Trophoblast cell (in vitro differentiated cells and primary cell): ENCODE data around the gene SELENOS.

Source experiments
- DNase-seq, 2 donors: peaks; one replicate each; pipeline ENCODE4 v3.0.0-alpha.2; 2016
- H2AFZ ChIP-seq: 2 replicates; pipeline ENCODE4 v1.6.1; 2013; ENCODE audit warnings: low read length, moderate library complexity, mild to moderate bottlenecking; ENCODE audit not compliant: insufficient read depth, poor library complexity
- H2AK5ac ChIP-seq: 2 replicates; pipeline ENCODE4 v1.6.1; 2013; ENCODE audit warnings: mild to moderate bottlenecking, low read length
- H2BK120ac ChIP-seq: 2 replicates; pipeline ENCODE4 v1.6.1; 2013; ENCODE audit warnings: low read length, mild to moderate bottlenecking, moderate library complexity; ENCODE audit not compliant: insufficient read depth, poor library complexity
- H2BK12ac ChIP-seq: 2 replicates; pipeline ENCODE4 v1.6.1; 2013; ENCODE audit warnings: mild to moderate bottlenecking, low read length, moderate library complexity
- H2BK5ac ChIP-seq: 2 replicates; pipeline ENCODE4 v1.6.1; 2013; ENCODE audit warnings: low read length, low read depth, moderate library complexity, mild to moderate bottlenecking; ENCODE audit not compliant: poor library complexity
- H3K14ac ChIP-seq: 2 replicates; pipeline ENCODE4 v1.6.1; 2013; ENCODE audit warnings: mild to moderate bottlenecking, low read length
- H3K18ac ChIP-seq: 2 replicates; pipeline ENCODE4 v1.6.1; 2013; ENCODE audit warnings: mild to moderate bottlenecking, low read length
- H3K23ac ChIP-seq: 2 replicates; pipeline ENCODE4 v1.6.1; 2013; ENCODE audit warnings: low read length
- H3K27ac ChIP-seq: 2 replicates; pipeline ENCODE4 v1.5.1; 2013; ENCODE audit warnings: low read depth, mild to moderate bottlenecking, inconsistent platforms, low read length, moderate library complexity
- H3K27me3 ChIP-seq: 2 replicates; pipeline ENCODE4 v1.6.1; 2013; ENCODE audit warnings: inconsistent platforms, mild to moderate bottlenecking, low read length, moderate library complexity; ENCODE audit not compliant: insufficient read depth
- H3K36me3 ChIP-seq, 2 experiments: 1 replicate in 1 of 2; 2 replicates in 1 of 2; pipeline ENCODE4 v1.6.1; 2013; ENCODE audit warnings: low read length in 2 of 2, mild to moderate bottlenecking in 2 of 2, moderate library complexity in 1 of 2; ENCODE audit not compliant: insufficient read depth in 2 of 2, control insufficient read depth in 1 of 2
- H3K4ac ChIP-seq: 2 replicates; pipeline ENCODE4 v1.6.1; 2013; ENCODE audit warnings: low read depth, mild to moderate bottlenecking, low read length, moderate library complexity
- H3K4me1 ChIP-seq, 2 experiments: 1 replicate in 1 of 2; 2 replicates in 1 of 2; pipeline ENCODE4 v1.6.1; 2013; ENCODE audit warnings: low read length in 2 of 2, mild to moderate bottlenecking in 2 of 2, moderate library complexity in 1 of 2; ENCODE audit not compliant: insufficient read depth in 2 of 2, control insufficient read depth in 1 of 2
- H3K4me2 ChIP-seq: 2 replicates; pipeline ENCODE4 v1.6.1; 2013; ENCODE audit warnings: inconsistent platforms, mild to moderate bottlenecking, low read length, moderate library complexity
- H3K4me3 ChIP-seq: 2 replicates; pipeline ENCODE4 v1.5.1; 2013; ENCODE audit warnings: mild to moderate bottlenecking, low read depth, low read length, inconsistent platforms
- H3K79me1 ChIP-seq: one replicate; pipeline ENCODE4 v1.6.1; 2013; ENCODE audit warnings: low read length
- H3K79me2 ChIP-seq: 2 replicates; pipeline ENCODE4 v1.6.1; 2013; ENCODE audit warnings: low read length, mild to moderate bottlenecking; ENCODE audit not compliant: control insufficient read depth, insufficient read depth, poor library complexity
- H3K9ac ChIP-seq: 2 replicates; pipeline ENCODE4 v1.6.1; 2013; ENCODE audit warnings: mild to moderate bottlenecking, low read length
- H3K9me3 ChIP-seq: 2 replicates; pipeline ENCODE4 v1.6.1; 2013; ENCODE audit warnings: low read depth, mild to moderate bottlenecking, control low read depth, inconsistent platforms, low read length; ENCODE audit not compliant: insufficient read depth
- H4K12ac ChIP-seq: 2 replicates; pipeline ENCODE4 v1.6.1; 2013; ENCODE audit warnings: low read depth, mild to moderate bottlenecking, low read length, moderate library complexity
- H4K8ac ChIP-seq: 2 replicates; pipeline ENCODE4 v1.6.1; 2013; ENCODE audit warnings: low read depth, mild to moderate bottlenecking, low read length, moderate library complexity
- H4K91ac ChIP-seq: one replicate; pipeline ENCODE4 v1.6.1; 2013; ENCODE audit warnings: low read depth, mild to moderate bottlenecking, low read length, moderate library complexity
- whole genome bisulfite sequencing: extraction: QIAGEN DNeasy Blood & Tissue Kit; methylation state at CpG from one replicate; pipeline ENCODE4 v1.1.7; 2013; ENCODE audit warnings: missing lambda C conversion rate; ENCODE audit not compliant: insufficient read length, insufficient coverage; ENCODE audit errors: extremely low coverage; 5-methylcytosine and 5-hydroxymethylcytosine counted together

Gene SELENOS

DNA sequence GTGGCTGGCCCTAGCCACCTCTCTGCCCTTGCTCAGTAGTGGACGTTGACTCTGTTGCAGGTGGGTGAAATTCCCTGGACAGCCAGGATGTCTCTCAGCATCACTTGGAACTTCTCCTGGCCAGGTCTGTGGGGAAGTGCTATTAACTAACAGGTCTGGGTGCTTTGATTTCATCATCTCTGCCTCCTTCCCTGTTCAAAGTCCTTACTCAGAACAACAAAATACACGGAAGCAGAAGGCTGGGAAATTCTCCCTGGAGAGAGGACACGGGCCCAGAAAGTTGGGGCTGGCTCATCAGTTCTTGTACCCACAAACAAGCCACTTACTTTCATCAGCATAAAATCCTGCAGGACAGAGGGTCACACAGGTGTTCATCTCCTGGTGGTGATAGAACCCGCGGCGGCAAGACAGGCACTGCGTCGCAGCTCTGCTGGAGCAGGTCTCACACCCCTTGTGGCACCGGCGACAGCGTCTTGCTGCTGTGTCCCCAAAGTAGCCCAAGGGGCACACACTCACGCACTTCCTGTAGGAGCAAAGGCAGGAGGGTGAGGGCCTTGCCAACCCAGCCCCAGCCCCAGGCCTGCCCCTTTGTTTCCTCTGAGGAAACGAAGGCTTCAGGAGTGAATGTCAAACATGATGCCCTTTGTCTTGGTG lies 47.4 kb upstream of the SELENOS start:
- Histone ChIP-seq H3K18ac (no peak overlapping the region), H3K4me3 (no peak overlapping the region), H2AFZ (no peak overlapping the region), H3K36me3 (no peaks in the 10 kb centered on the region), H2AK5ac (no peak overlapping the region), H3K4me2 (no peak overlapping the region), H4K12ac (no peak overlapping the region), H3K9me3 (peaks cover 3% of the 10 kb centered on the region), H3K4me1 (no peaks in the 10 kb centered on the region), H4K8ac (no peak overlapping the region), H3K4ac (no peak overlapping the region), H3K27me3 (no peaks in the 10 kb centered on the region), H3K27ac (no peak overlapping the region), H3K79me1 (no peaks in the 10 kb centered on the region), H2BK120ac (no peak overlapping the region), H3K14ac (no peak overlapping the region), H3K79me2 (no peaks in the 10 kb centered on the region), H3K9ac (no peak overlapping the region), H2BK5ac (no peak overlapping the region), H4K91ac (no peak overlapping the region), H2BK12ac (no peak overlapping the region), H3K23ac (no peak overlapping the region)
- no peak for DNase-seq
- WGBS = no CpG with 5 or more reads among the region's 13 CpGs

DNA sequence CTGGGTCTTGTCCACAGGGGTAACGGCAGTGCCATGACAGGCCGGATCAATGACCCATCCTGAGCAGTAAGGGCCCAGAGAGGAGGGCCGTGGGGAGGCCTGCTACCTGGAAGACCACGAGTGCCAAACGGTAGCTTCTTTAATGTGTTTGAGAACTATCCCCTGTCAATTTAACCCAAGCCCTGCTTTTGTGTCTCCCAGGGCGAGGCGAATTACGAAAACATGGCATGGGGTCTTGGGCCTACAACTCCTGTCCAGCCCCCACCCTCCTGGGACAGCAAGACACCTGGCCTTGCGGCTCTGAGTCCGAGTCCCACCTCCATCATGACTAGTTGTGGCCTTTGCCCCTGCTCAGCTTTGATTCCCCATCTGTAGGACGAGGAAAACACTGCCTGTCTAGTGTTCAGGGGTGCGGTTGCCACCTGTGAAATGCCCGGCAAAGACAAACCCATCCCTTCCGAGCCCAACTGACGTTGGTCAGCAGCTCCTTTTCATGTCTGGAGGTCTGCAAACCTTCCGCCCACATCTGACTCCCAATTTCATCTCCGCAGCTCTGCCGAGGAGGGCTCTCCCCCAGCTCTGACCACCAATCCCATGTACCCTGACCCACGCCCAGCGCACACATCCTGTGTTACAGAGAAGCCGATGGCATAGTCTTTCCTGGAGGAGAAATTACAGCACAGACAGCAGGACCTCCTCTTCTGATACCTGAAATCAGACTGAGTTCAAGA lies 46.7 kb upstream of the SELENOS start:
- Histone ChIP-seq H3K9me3 (peaks cover 3% of the 10 kb centered on the region), H4K8ac (no peak overlapping the region), H4K91ac (no peak overlapping the region), H3K23ac (no peak overlapping the region), H3K27me3 (no peaks in the 10 kb centered on the region), H3K4ac (no peak overlapping the region), H3K14ac (no peak overlapping the region), H3K79me1 (no peaks in the 10 kb centered on the region), H2AK5ac (no peak overlapping the region), H3K9ac (no peak overlapping the region), H3K27ac (no peak overlapping the region), H2BK5ac (no peak overlapping the region), H3K4me3 (no peak overlapping the region), H2AFZ (no peak overlapping the region), H3K4me2 (no peak overlapping the region), H3K36me3 (no peaks in the 10 kb centered on the region), H3K18ac (no peak overlapping the region), H3K79me2 (no peaks in the 10 kb centered on the region), H3K4me1 (no peaks in the 10 kb centered on the region), H4K12ac (no peak overlapping the region), H2BK12ac (no peak overlapping the region), H2BK120ac (no peak overlapping the region)
- DNase-seq = no peak
- WGBS = no CpG with 5 or more reads among the region's 21 CpGs

DNA sequence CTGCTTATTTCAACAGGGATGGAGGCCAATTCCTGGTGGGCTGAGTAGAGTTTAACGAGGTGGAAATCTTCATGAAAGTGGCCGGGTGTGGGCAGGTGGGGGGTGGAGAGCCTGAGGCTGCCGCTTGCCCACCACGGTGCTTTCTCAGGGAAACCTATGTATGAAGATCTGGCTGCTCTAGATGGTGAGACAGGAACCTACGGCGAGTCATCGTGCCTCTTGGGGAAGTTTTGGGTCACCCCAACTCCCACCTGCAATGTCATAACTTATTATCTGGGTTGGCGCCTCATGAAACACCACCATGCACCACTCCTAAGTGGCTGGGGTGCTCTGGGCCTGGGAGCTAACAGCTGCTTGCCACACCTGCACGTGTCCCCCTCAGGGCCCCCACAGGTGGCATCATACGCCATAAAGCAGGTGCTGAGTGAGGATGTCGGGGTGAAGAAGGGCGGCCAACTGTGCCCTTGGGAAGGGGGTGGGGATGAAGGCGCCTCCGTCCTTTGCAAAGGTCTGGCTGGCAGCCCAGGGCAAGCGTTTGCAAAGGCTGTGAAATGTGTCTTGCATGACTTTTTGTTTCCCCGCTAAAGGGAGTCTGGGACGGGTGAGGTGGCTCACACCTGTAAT lies 45.7 kb upstream of the SELENOS start:
- no peak overlapping the region for H2BK12ac ChIP-seq
- WGBS = no CpG with 5 or more reads among the region's 17 CpGs
- no peak overlapping the region for H2AFZ ChIP-seq
- no peak overlapping the region for H3K18ac ChIP-seq
- H3K4me2 ChIP-seq = no peak overlapping the region
- H3K23ac ChIP-seq = no peak overlapping the region
- no peak overlapping the region for H3K4me3 ChIP-seq
- H4K91ac ChIP-seq = no peak overlapping the region
- H3K9me3 ChIP-seq = peaks cover under 1% of the 10 kb centered on the region
- H3K14ac ChIP-seq = no peak overlapping the region
- H3K27ac ChIP-seq = no peak overlapping the region
- H4K12ac ChIP-seq = no peak overlapping the region
- no peaks in the 10 kb centered on the region for H3K4me1 ChIP-seq
- H3K4ac ChIP-seq = no peak overlapping the region
- no peaks in the 10 kb centered on the region for H3K36me3 ChIP-seq
- no peak overlapping the region for H2BK120ac ChIP-seq
- no peak overlapping the region for H2AK5ac ChIP-seq
- no peak overlapping the region for H4K8ac ChIP-seq
- no peaks in the 10 kb centered on the region for H3K27me3 ChIP-seq
- H3K9ac ChIP-seq = no peak overlapping the region
- H2BK5ac ChIP-seq = no peak overlapping the region
- no peak for DNase-seq
- no peaks in the 10 kb centered on the region for H3K79me1 ChIP-seq
- no peaks in the 10 kb centered on the region for H3K79me2 ChIP-seq

DNA sequence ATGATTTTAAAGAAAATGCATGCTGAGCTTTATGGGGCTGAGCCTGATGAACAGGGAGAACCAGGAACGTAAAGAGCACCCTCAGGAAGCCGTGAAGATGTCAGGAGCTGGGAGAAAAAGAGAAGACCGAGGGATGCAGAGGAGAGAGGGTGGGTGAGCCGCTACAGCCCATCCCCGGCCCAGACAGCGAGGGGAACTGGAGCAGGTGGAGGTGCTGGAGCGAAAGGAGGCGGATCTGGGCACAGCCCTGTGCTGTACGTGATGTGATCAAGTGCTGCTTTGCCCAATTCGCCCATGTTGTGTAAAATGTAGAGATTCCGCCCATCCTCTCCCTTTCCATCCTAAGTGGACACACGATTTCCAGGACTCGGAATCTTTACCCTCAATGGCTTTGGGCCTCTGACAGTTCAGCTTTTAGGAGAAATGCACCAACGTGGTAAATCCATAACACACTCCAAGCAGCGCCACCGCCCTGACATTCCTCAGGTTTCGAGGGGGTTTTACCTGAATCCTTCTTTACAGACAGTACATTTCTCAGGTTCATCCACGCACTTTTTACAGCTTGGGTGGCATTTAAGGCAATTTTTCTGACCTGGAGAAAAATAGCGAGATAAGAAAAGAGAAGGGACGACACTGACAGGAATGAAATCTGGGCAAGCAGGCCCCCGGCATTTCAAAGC lies 44.9 kb upstream of the SELENOS start:
- Histone ChIP-seq H3K79me2 (no peaks in the 10 kb centered on the region), H4K12ac (no peak overlapping the region), H4K8ac (no peak overlapping the region), H3K4me2 (no peak overlapping the region), H3K27me3 (no peaks in the 10 kb centered on the region), H3K4me1 (no peaks in the 10 kb centered on the region), H4K91ac (no peak overlapping the region), H3K9me3 (no peaks in the 10 kb centered on the region), H2BK120ac (no peak overlapping the region), H2BK12ac (no peak overlapping the region), H3K79me1 (no peaks in the 10 kb centered on the region), H2AFZ (no peak overlapping the region), H2BK5ac (no peak overlapping the region), H3K36me3 (no peaks in the 10 kb centered on the region), H3K27ac (no peak overlapping the region), H3K9ac (no peak overlapping the region), H3K18ac (no peak overlapping the region), H3K14ac (no peak overlapping the region), H2AK5ac (no peak overlapping the region), H3K23ac (no peak overlapping the region), H3K4ac (no peak overlapping the region), H3K4me3 (no peak overlapping the region)
- no peak for DNase-seq
- WGBS = no CpG with 5 or more reads among the region's 21 CpGs
